HG03060 (cell line): ENCODE measurements around the gene A2ML1.
"Not testable (repeated sequence)": the region's sequence is repeated elsewhere in the genome, so short reads cannot be mapped to it uniquely, and the experiment has no call there.

Experiments used
- ATAC-seq: cut with Tn5 transposase; IDR thresholded peaks from one replicate; pipeline ENCODE4 v1.9.1; 2021; ENCODE audit warnings: low read depth, moderate number of reproducible peaks; ENCODE audit not compliant: unreplicated experiment

A2ML1 gene

DNA sequence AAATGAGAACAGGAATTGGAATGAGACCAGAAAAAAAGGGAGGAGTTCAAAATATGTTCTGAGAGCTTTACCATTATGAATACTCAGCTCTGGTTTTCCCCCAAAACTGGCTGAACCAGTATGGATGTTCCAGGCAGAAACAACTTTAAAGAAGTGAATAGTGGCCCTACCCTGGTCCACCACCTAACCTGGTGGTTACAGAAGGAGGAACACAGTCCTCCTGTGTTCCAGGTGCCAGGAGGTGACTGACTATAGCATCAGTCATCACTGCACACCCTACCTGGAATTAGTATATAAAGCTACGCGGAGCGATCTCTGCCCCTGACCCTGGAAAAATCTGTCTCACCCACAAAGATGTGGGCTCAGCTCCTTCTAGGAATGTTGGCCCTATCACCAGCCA is at the start of gene A2ML1:
Gene A2ML1, plus strand, starts transcription at position 324 of the 400 bp plus-strand sequence. Its CDS starts 31 bp downstream, at position 355.
- ATAC-seq = no peak

DNA sequence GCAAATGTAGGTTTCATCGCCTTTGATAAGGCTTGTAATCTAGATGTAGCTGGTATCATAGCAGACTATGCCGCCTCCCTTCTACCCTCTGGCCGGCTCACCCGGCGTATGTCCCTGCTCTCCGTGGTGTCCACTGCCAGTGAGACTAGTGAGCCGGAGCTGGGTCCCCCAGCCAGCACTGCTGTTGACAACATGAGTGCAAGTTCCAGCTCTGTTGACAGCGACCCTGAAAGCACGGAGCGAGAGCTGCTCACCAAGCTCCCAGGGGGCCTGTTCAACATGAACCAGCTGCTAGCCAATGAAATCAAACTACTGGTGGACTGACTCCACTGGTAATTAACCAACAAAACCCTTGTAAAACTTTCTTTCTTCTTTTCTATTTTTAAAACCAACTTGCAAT is 49.0 kb upstream of the A2ML1 start:
- ATAC-seq = no peak

DNA sequence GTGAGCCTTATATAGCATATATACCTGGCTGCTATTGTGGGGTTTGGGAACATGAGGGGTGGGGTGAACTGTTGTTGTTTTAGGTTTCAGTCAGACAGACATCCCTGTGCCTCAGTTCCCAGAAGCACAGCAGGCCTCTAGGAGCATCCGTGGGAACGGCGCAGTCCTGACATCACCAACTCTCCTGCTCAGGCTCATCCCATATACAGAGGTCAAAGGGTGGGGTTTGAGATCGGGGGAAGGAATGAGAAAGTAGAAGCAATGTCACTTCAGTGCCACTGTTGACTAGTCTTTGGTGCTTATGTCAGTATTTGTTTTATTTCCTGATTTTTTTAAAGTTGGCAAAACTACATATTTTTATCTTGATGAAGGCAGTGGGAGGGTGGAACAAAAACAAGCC is 43.1 kb upstream of the A2ML1 start:
- ATAC-seq = no peak

DNA sequence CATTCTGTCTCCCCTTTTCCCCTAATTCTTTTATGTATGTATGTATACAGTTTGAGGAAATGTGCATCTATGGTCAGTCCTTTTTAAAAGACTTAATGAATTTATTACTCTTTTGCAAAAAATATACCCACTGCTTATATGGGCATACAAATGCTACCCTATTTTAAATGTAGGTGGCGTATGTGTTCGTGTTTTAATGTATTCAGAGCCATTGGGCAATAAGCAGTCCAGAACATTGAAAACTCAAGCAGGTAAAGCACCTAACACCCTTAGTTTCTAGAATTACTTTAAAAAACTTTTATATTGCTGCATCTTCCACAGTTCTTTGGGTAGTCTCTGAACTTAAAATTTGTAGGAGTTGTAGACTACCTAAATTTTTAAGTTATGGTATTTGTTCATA is 42.6 kb upstream of the A2ML1 start:
- ATAC-seq = no peak

DNA sequence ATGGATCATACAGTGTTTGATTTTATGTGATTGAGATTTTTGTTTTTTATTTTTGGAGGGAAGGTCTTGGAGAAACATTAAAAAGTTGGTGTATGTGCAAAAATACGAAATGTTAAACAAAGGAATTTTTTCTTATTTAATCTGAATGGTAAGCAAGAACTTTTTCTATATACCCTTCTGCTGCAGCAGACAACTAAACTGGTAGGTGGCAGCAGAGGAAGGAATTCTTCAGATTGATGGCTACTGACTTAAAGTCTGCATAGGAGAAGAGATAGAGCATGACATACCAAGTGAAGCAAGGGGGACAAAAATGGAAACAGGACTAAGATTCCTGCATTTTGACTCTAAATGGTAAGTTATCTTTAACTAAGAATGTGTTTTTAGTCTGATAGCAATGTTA is 42.0 kb upstream of the A2ML1 start:
- no peak for ATAC-seq

DNA sequence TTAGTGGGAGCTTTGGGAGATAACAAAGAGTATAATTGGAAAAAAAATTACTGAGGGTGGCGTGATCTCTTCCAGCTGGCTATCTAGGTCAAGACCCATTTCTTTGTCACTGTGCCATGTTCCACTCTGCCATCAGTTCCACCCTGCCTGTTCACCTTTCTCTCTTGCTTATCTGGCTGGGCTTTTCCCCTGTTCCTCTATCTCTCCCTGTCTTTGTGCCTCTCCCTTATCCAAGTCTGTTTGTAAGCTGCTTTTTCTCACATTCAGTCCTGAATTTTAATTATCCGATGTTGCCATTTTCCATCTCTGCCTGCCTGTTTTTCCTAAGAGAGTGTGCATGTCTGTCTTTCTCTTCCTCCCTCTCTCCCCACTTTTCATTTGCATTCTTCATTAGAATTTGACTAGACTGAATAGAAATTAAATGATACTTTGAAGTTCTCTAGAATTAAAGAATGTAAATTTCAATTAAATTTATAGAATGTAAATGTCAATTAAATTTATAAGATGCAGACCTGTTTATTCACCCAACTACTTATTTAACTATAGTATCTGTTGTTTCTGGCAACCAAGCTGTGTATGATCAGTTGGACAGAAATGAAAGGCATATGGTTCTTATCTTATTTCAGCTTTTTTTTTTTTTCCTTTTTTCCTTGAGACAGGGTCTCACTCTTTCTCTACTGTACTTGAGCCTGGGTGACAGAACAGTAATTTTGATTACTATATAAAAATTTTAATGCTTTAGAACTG is 40.9 kb upstream of the A2ML1 start:
- ATAC-seq = no peak

DNA sequence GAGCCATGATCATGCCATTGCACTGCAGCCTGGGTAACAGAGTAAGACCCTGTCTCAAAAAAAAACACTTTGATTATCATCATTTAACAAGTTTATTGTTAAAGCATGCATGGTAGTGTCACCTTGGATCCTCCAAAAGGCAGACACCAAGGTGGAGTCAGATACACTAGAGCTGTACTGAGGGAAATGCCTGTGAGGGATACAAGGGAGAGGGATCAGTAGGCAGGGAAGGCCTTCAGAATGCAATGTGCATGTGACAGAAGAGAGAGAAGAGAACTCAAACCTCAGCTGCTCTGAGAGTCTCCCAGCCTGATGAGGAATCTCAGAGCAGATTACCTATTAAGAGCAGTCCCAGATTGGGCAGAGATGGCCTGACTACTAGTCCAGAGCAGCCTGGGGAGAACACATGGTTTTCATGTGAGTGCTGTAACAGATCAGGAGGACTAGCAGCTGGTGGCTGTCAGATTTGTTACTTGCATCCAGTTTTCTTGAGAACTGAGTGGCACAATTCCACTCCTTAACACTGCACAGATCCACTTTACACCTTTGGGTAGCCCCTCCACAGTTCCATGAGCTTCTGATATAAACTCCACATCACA is 38.0 kb upstream of the A2ML1 start:
- no peak for ATAC-seq

DNA sequence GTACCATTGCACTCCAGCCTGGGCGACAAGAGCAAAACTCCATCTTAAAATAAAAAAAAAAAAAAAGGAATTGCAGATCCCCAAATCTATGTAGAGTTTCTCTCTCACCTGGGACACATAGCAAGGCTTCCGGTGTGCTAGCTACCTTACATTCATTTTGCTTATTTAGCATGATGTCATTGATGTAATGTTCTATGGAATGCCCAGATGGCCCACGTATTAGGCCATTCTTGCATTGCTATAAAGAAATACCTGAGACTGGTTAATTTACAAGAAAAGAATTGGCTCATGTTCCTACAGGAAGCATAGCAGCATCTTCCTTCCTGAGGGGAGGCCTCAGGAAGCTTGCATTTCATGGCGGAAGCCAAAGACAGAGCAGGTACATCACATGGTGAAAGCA is 36.9 kb upstream of the A2ML1 start:
- no peak for ATAC-seq

DNA sequence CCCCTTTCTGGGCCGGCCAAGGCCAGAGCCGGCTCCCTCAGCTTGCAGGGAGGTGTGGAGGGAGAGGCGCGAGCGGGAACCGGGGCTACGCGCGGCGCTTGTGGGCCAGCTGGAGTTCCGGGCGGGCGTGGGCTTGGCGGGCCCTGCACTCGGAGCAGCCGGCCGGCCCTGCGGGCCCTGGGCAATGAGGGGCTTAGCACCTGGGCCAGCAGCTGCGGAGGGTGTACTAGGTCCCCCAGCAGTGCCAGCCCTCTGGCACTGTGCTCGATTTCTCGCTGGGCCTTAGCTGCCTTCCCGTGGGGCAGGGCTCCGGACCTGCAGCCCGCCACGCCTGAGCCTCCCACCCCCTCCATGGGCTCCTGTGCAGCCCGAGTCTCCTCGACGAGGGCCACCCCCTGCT is 35.2 kb upstream of the A2ML1 start:
- not testable (repeated sequence) for ATAC-seq

DNA sequence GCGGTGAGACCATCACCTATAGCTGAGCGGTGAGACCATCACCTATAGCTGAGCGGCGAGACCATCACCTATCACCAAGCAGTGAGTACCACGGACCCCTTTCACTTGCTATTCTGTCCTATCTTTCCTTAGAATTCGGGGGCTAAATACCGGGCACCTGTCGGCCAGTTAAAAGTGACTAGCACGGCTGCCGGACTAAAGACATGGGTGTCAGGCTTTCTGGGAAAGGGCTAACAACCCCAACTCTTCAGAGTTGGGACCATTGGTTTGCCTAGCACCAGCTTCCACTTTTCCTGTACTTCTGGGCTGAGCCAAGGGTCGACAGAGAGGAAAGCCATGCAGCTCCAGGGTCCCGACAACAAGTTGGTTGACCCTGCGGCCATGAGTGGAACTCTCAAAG is 33.7 kb upstream of the A2ML1 start:
- ATAC-seq = not testable (repeated sequence)

DNA sequence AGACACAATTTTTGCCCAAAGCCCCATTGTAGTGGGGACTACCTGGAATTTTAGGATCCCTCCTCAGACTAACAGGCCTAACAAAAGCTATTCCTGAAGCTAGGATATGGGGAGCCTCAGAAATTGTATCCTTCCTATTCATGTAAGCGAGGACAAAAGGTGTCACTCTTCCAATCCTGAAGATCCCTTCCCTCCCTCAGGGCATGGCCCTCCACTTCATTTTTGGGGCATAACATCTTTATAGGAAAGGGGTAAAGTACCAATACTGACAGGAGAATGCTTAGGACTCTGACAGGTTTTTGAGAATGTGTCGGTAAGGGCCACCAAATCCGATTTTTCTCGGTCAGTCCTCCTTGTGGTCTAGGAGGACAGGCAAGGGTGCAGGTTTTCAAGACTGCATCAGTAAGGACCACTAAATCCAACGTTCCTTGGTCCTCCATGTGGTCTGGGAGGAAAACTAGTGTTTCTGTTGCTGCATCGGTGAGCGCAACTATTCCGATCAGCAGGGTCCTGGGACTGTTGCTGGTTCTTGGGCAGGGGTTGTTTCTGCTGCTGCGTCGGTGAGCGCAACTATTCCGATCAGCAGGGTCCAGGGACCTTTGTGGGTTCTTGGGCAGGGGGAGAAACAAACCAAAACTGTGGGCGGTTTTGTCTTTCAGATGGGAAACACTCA is 32.9 kb upstream of the A2ML1 start:
- not testable (repeated sequence) for ATAC-seq

DNA sequence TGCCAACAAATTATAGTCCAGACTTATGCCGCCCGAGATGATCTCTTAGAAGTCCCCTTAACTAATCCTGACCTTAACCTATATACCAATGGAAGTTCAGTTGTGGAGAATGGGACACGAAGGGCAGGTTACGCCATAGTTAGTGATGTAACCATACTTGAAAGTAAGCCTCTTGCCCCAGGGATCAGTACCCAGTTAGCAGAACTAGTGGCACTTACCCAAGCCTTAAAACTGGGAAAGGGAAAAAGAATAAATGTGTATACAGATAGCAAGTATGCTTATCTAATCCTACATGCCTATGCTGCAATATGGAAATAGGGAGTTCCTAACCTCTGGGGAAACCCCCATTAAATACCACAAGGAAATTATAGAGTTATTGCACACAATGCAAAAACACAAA is 29.2 kb upstream of the A2ML1 start:
- ATAC-seq = not testable (repeated sequence)

DNA sequence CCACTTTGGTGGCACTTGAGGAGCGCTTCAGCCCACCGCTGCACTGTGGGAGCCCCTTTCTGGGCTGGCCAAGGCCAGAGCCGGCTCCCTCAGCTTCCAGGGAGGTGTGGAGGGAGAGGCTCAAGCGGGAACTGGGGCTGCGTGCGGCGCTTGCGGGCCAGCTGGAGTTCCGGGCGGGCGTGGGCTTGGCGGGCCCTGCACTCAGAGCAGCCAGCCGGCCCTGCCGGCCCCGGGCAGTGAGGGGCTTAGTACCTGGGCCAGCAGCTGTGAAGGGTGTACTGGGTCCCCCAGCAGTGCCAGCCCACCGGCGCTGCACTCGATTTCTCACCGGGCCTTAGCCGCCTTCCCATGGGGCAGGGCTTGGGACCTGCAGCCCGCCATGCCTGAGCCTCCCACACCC is 27.8 kb upstream of the A2ML1 start:
- not testable (repeated sequence) for ATAC-seq

DNA sequence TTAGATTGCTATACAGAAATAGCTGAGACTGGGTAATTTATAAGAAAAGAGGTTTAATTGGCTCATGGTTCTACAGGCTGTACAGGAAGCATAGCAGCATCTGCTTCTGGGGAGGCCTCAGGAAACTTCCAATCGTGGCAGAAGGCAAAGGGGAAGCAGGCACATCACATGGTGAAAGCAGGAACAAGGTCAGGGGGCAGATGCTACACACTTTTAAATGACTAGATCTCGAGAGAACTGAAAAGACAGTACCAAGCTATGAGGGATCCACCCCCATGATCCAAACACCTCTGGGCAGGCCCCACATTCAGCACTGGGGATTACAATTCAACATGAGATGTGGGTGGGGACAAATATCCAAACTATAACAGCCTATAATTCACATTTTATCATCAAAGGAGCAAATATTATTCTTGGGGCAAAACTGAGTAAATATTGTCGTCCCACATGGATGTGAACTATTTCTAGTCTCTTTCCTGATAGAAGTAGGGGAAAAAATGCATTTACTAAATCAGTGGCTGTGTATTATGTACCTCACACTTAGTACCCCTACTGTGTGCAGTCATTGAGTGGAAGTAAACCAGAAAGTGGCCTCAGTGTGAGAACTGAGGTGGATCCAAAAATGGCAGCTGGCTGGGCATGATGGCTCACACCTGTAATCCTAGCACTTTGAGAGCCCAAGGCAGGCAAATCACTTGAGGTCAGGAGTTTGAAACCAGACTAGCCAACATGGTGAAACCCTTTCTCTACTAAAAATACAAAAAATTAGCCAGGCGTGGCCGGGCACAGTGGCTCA is 25.4 kb upstream of the A2ML1 start:
- no peak for ATAC-seq

DNA sequence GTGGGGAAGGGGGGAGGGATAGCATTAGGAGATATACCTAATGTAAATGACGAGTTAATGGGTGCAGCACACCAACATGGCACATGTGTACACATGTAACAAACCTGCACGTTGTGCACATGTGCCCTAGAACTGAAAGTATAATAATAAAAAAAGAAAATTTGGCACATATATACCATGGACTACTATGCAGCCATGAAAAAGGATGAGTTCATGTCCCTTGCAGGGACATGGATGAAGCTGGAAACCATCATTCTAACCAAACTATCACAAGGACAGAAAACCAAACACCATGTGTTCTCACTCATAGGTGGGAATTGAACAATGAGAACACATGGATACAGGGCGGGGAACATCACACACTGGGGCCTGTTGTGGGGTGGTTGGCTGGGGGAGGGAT is 21.2 kb upstream of the A2ML1 start:
- not testable (repeated sequence) for ATAC-seq

DNA sequence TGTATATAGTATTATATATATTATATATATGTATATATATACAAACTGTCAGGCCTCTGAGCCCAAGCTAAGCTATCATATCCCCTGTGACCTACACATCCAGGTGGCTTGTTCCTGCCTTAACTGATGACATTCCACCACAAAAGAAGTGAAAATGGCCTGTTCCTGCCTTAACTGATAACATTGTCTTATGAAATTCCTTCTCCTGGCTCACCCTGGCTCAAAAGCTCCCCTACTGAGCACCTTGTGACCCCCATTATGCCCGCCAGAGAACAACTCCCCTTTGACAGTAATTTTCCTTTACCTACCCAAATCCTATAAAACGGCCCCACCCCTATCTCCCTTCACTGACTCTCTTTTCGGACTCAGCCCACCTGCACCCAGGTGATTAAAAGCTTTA is 17.6 kb upstream of the A2ML1 start:
- ATAC-seq = not testable (repeated sequence)

DNA sequence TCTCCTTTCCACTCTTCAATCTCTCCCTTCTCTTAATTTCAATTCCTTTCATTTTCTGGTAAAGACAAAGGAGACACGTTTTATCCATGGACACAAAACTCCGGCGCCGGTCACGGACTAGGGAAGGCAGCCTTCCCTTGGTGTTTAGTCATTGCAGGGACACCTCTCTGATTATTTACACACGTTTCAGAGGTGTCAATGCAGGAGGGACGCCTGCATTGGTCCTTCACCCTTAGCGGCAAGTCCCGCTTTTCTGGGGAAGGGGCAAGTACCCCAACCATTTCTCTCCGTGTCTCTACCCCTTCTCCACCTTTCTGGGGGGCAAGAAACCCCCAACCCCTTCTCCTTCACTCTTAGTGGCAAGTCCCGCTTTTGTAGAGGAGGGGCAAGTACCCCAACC is 16.9 kb upstream of the A2ML1 start:
- ATAC-seq = not testable (repeated sequence)

DNA sequence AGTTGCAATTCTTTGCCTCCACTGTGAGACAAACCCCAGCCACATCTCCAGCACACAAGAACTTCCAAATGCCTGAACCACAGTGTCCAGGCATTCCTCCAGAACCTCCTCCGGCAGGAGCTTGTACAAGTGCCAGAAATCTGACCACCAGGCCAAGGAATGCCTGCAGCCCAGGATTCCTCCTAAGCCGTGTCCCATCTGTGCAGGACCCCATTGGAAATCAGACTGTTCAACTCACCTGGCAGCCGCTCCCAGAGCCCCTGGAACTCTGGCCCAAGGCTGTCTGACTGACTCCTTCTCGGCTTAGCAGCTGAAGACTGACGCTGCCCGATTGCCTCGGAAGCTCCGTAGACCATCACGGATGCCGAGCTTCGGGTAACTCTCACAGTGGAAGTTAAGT is 15.3 kb upstream of the A2ML1 start:
- ATAC-seq = not testable (repeated sequence)

DNA sequence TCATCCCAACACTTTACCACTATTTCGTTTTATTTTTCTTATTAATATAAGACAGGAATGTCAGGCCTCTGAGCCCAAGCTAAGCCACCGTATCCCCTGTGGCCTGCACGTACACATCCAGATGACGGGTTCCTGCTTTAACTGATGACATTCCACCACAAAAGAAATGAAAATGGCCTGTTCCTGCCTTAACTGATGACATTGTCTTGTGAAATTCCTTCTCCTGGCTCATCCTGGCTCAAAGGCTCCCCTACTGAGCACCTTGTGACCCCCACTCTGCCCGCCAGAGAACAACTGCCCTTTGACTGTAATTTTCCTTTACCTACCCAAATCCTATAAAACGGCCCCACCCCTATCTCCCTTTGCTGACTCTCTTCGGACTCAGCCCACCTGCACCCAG is 12.3 kb upstream of the A2ML1 start:
- ATAC-seq = not testable (repeated sequence)

DNA sequence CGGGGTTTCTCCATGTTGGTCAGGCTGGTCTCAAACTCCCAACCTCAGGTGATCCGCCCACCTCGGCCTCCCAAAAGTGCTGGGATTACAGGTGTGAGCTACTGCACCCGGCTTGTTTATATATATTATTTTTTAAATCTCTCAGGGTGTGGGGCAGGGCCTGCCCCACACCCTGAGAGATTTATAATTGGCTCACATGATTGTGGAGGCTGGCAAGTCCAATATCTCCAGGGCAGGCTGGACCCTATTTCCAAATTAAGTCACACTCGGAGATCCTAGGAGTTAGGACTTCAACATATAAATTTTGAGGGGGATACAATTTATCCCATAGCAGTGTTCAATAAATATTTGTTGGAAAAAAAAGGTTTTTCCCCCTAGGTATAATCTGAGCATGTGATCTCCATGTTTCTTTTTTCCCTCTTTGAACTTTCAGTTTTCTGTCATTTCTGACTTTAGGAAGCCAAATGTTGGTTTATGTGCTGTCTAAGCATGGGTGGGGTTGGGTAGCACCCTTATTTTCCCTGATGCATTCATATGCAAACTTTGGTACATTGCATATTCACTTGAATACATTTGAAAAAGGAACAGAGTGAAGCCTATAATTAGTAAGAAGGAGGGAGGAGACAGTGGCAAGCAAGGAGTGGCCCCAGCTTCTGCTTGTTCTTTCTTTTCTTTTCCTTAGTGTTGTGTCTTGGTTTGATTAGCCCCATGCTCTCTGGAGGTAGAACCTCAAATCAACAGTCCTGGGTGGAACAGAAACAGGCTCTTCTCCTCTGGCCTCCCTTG is 8.7 kb upstream of the A2ML1 start:
- ATAC-seq = no peak
